Vagina (tissue), 2 donors: ENCODE results near the gene BBLN. TPM values are rescaled to one million over a fixed set of nuclear protein-coding genes. Genes with fewer than 3 reads are reported as not detected.
A peak's percentile ranks its signal among the peaks of the same experiment; 100 is the strongest.

ENCODE experiments used
- DNase-seq, 2 donors: peaks; one replicate each; pipeline ENCODE4 v3.0.0-alpha.2; 2017; ENCODE audit errors: extremely low spot score in 2 of 2
- H3K27ac ChIP-seq: fragments of 200-600 bp; sonication (generic); one replicate; pipeline ENCODE4 v1.5.1; 2019
- H3K27me3 ChIP-seq: fragments of 200-600 bp; sonication (generic); one replicate; pipeline ENCODE4 v1.5.1; 2019
- H3K36me3 ChIP-seq, 2 donors: fragments of 200-600 bp; sonication (generic); one replicate each; pipeline ENCODE4 v1.5.1; 2017 to 2019
- H3K4me1 ChIP-seq: fragments of 200-600 bp; sonication (generic); one replicate; pipeline ENCODE4 v1.5.1; 2019
- H3K4me3 ChIP-seq, 2 donors: fragments of 200-600 bp; sonication (generic); 1 replicate in 1 of 2; 2 replicates in 1 of 2; pipeline ENCODE4 v1.5.1; 2016 to 2019
- H3K9me3 ChIP-seq: fragments of 200-600 bp; sonication (generic); one replicate; pipeline ENCODE4 v1.5.1; 2019
- POLR2A ChIP-seq, 2 donors: fragments of 450-650 bp; IDR thresholded peaks; one replicate each; pipeline ENCODE4 v1.6.1; 2017; ENCODE audit warnings: antibody characterized with exemption in 2 of 2, mild to moderate bottlenecking in 2 of 2, moderate library complexity in 2 of 2
- POLR2AphosphoS5 ChIP-seq, 2 donors: sonication (generic); formaldehyde crosslinking; IDR thresholded peaks; one replicate each; pipeline ENCODE4 v1.9.0; 2017; ENCODE audit warnings: antibody characterized with exemption in 2 of 2, mild to moderate bottlenecking in 2 of 2, low read depth in 1 of 2; ENCODE audit not compliant: insufficient read depth in 1 of 2
- intact Hi-C: fragments of 100-400 bp; cut with DNase I; formaldehyde crosslinking; loops from one replicate; pipeline ENCODE4 v1.15.1; 2023
- total RNA-seq: library from RNA; depleted of rRNA; stranded (reverse); fragments of >200 nt; gene quantifications from one replicate; pipeline ENCODE4 v1.2.3, GENCODE V29; 2016
- TF ChIP-seq, protein P1 (sequence below), 3 experiments: fragments of 450-650 bp in 2 of 3; fragments of 200-600 bp in 1 of 3; sonication (generic) in 1 of 3; IDR thresholded peaks; one replicate each; pipeline ENCODE4 v1.5.1; 2017 to 2019; ENCODE audit warnings: antibody characterized with exemption in 3 of 3, mild to moderate bottlenecking in 2 of 3, moderate library complexity in 2 of 3

The BBLN gene
- total RNA-seq, 1 donor from 2014 or later, result 134 TPM

DNA sequence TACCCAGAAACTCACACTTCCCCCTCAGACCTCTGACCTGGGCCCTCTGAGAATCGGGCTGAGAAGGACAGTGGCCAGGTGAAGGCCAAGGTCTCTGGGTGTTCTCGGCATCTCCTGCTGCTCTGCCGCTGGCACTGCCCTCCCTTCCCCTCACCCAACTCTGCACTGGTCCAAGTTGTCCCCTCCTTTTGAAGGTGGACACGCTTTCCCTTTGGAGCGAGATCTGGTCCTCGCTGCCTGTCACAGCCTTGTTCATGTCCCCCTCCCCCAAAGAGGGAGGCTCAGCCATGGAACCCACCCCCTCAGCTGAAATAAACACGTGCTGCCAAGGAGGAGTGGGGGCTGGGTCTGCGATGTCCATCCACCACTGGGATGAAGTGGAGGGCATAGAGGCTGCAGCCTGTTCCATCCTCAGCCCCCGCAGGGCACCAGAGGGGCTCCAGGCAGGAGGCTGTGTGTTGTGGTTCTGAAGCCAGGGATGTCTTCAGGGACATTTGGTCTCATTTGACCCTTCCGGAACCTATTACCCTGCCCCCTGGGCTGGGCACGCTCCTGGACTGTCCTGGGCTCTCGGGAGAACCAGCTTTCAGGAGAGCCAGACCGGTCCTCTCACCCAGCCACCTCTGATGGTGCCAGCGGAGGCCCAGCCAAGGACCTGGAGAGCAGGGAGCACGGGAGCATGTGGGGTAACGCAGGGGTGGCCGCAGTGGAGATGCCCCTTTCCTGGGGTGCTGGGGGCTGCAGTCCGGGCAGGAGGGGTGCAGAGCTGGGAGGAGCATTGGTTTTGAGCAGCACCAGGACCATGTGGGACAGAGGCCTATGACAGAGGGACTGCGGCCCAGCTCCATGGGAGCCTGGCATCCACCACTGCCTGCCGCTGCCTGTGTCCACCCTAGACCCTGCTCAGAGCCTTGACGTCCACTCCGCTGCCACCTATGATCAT lies 15.6 kb upstream of the BBLN start:
- H3K4me1 ChIP-seq, result peaks cover 19% of the 10 kb centered on the region
- no peaks in the 10 kb centered on the region for H3K27me3 ChIP-seq
- no peak overlapping the region for H3K4me3 ChIP-seq
- no peak for DNase-seq
- intact Hi-C loops, result no loop called here
- no peaks in the 10 kb centered on the region for H3K9me3 ChIP-seq
- no peak overlapping the region for H3K27ac ChIP-seq
- TF ChIP-seq POLR2A (IDR thresholded peaks at IDR 0.05) (no peak), POLR2AphosphoS5 (IDR thresholded peaks at IDR 0.05; ENCODE audit: insufficient read depth in 1 of 2, low read depth in 1 of 2) (no peak)
- TF ChIP-seq, protein P1, sequence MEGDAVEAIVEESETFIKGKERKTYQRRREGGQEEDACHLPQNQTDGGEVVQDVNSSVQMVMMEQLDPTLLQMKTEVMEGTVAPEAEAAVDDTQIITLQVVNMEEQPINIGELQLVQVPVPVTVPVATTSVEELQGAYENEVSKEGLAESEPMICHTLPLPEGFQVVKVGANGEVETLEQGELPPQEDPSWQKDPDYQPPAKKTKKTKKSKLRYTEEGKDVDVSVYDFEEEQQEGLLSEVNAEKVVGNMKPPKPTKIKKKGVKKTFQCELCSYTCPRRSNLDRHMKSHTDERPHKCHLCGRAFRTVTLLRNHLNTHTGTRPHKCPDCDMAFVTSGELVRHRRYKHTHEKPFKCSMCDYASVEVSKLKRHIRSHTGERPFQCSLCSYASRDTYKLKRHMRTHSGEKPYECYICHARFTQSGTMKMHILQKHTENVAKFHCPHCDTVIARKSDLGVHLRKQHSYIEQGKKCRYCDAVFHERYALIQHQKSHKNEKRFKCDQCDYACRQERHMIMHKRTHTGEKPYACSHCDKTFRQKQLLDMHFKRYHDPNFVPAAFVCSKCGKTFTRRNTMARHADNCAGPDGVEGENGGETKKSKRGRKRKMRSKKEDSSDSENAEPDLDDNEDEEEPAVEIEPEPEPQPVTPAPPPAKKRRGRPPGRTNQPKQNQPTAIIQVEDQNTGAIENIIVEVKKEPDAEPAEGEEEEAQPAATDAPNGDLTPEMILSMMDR (IDR thresholded peaks at IDR 0.05), result no peak
- no peaks in the 10 kb centered on the region for H3K36me3 ChIP-seq

DNA sequence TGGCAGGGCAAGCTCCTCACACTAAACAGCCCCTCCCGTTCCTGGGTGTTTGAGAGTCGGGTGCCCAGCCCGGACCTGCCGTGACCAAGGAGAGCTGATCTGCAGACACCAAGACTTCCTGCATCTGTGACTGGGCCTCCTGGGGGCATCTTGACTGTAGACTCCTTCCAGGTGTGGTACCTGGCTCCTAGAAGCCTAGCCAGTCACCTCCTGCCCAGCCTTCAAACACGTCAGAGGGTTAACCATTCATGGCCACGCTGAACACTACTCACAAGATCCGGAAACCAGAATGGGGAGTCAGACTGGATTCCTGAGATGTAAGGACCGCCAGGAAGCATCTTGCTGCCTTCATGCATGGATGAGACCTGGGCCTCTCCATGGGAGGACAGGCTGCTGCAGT lies 14.5 kb upstream of the BBLN start:
- no peak for DNase-seq
- Histone ChIP-seq H3K27me3 (no peaks in the 10 kb centered on the region), H3K36me3 (no peaks in the 10 kb centered on the region), H3K9me3 (no peaks in the 10 kb centered on the region), H3K27ac (no peak overlapping the region), H3K4me1 (peaks cover 29% of the 10 kb centered on the region), H3K4me3 (no peak overlapping the region)
- TF ChIP-seq POLR2A (IDR thresholded peaks at IDR 0.05) (no peak), POLR2AphosphoS5 (IDR thresholded peaks at IDR 0.05; ENCODE audit: insufficient read depth in 1 of 2, low read depth in 1 of 2) (peak in 1 of 2 donors; percentile 67)
- TF ChIP-seq, protein P1 (IDR thresholded peaks at IDR 0.05), result no peak
- intact Hi-C loops, result no loop called here

DNA sequence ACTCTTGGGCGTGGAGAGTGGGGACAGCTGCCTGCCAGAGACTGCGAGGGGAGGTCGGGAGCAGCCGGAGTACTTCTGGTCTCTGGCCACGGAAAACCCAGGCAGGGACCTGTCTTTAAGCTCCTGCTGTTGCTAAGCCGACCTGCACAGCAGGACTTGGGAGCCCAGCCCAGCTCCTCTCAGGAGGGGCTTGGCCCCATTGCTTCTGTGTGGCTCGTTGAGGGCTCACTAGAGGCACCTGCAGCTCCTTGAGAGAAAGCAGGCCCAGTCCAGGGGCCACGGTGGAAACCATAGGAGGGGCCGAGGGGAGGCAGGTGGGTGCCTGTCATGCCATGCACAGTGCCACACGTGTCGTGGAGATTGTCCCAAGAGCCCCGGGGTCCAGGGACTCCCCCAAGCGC lies 14.1 kb upstream of the BBLN start:
- H3K4me3 ChIP-seq, result no peak overlapping the region
- intact Hi-C loops, result no loop called here

DNA sequence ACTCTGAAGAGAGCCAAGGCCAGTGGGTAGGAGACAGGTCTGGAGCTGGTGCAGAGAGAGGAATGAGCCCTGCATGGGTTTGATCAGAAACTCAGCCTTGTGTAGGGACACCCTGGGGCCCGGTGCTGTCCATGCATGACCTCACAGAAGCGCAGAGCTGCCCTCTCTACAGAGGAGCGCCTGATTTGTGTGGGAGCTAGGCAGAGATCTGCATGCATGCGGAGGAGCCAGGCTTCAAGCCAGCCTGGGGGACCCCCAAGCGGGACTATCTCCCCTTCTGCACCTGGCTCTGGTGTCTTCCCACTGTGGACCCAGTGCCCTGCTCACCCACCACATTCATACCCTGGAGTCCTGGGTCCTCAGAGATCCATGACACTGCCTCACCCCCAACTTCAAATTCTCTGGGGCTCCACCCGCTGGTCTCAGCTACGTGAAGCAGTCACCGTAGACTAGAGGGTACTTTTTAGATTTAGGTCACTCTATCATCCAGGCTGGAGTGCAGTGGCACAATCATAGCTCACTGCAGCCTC lies 13.4 kb upstream of the BBLN start:
- no peaks in the 10 kb centered on the region for H3K27me3 ChIP-seq
- no peaks in the 10 kb centered on the region for H3K9me3 ChIP-seq
- H3K4me3 ChIP-seq, result no peak overlapping the region
- DNase-seq, result no peak
- H3K4me1 ChIP-seq, result peaks cover 35% of the 10 kb centered on the region
- no peaks in the 10 kb centered on the region for H3K36me3 ChIP-seq
- intact Hi-C loops, result no loop called here
- H3K27ac ChIP-seq, result no peak overlapping the region
- TF ChIP-seq, protein P1 (IDR thresholded peaks at IDR 0.05), result no peak
- TF ChIP-seq POLR2AphosphoS5 (IDR thresholded peaks at IDR 0.05; ENCODE audit: insufficient read depth in 1 of 2, low read depth in 1 of 2) (no peak), POLR2A (IDR thresholded peaks at IDR 0.05) (no peak)

More for the DNA sequence above, 14.1 kb upstream of the BBLN start:
- H3K27me3 ChIP-seq, result no peaks in the 10 kb centered on the region
- peaks cover 34% of the 10 kb centered on the region for H3K4me1 ChIP-seq
- H3K27ac ChIP-seq, result no peak overlapping the region
- TF ChIP-seq POLR2A (IDR thresholded peaks at IDR 0.05), result no peak
- no peak for TF ChIP-seq POLR2AphosphoS5 (IDR thresholded peaks at IDR 0.05; ENCODE audit: insufficient read depth in 1 of 2, low read depth in 1 of 2)
- TF ChIP-seq, protein P1 (IDR thresholded peaks at IDR 0.05), result no peak
- DNase-seq, result no peak
- no peaks in the 10 kb centered on the region for H3K36me3 ChIP-seq
- H3K9me3 ChIP-seq, result no peaks in the 10 kb centered on the region
